ENCODE data around the gene SLC7A10. TPM values are rescaled to one million over a fixed set of nuclear protein-coding genes. Genes with fewer than 3 reads are reported as not detected.

SLC7A10 gene
- total RNA-seq, 1 donor from 2014 or later: 0.62 TPM

- intact Hi-C loops (cut with DNase I): no loop called here
Observed at GRCh38 chr19:33219261-33219815, 6.3 kb downstream of the SLC7A10 start.

DNA sequence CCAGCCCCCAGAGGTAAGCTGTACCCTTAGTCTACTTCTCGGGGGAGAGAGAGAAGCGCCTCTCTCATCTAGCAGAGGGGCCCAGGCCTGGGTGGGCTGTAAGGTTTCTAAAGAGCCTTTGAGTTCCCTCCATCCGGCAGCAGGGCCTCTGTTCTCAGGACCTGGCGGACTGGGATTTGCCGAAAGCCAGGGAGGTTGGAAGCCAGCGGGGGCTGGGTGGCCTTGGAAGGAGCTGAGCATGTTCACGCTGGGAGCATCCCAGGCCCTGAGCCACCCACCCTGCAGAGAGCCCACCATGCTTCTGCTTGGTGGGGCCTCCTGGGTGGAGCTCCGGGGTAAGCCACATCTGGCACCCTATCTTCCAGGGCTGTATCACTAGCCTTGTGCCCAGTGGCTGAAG, 7.8 kb downstream of the SLC7A10 start:
- ATAC-seq (no peak), DNase-seq (no peak)
- Histone ChIP-seq H3K27me3 (ENCODE audit: low read depth) (peaks cover 11% of the 10 kb centered on the region), H3K36me3 (no peaks in the 10 kb centered on the region), H3K4me1 (no peaks in the 10 kb centered on the region), H3K9me3 (no peaks in the 10 kb centered on the region), H3K27ac (no peak overlapping the region), H3K4me3 (no peak overlapping the region)
- TF ChIP-seq, protein P1, sequence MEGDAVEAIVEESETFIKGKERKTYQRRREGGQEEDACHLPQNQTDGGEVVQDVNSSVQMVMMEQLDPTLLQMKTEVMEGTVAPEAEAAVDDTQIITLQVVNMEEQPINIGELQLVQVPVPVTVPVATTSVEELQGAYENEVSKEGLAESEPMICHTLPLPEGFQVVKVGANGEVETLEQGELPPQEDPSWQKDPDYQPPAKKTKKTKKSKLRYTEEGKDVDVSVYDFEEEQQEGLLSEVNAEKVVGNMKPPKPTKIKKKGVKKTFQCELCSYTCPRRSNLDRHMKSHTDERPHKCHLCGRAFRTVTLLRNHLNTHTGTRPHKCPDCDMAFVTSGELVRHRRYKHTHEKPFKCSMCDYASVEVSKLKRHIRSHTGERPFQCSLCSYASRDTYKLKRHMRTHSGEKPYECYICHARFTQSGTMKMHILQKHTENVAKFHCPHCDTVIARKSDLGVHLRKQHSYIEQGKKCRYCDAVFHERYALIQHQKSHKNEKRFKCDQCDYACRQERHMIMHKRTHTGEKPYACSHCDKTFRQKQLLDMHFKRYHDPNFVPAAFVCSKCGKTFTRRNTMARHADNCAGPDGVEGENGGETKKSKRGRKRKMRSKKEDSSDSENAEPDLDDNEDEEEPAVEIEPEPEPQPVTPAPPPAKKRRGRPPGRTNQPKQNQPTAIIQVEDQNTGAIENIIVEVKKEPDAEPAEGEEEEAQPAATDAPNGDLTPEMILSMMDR (IDR thresholded peaks at IDR 0.05): no peak
- intact Hi-C loops (cut with DNase I): no loop called here

More at GRCh38 chr19:33219261-33219815, 6.3 kb downstream of the SLC7A10 start:
- peaks cover 11% of the 10 kb centered on the region for H3K27me3 ChIP-seq (ENCODE audit: low read depth)
- no peaks in the 10 kb centered on the region for H3K4me1 ChIP-seq
- no peaks in the 10 kb centered on the region for H3K36me3 ChIP-seq
- ATAC-seq (no peak), DNase-seq (no peak)
- H3K4me3 ChIP-seq: no peak overlapping the region
- H3K27ac ChIP-seq: no peak overlapping the region
- no peaks in the 10 kb centered on the region for H3K9me3 ChIP-seq
- TF ChIP-seq, protein P1 (IDR thresholded peaks at IDR 0.05): no peak

- DNase-seq: no peak
- peaks cover 4% of the 10 kb centered on the region for H3K27me3 ChIP-seq (ENCODE audit: low read depth)
- no peak for ATAC-seq
- intact Hi-C loops (cut with DNase I): no loop called here
- TF ChIP-seq, protein P1 (IDR thresholded peaks at IDR 0.05): no peak
- H3K36me3 ChIP-seq: no peaks in the 10 kb centered on the region
- H3K4me1 ChIP-seq: no peaks in the 10 kb centered on the region
- H3K9me3 ChIP-seq: no peaks in the 10 kb centered on the region
- H3K27ac ChIP-seq: no peak overlapping the region
- H3K4me3 ChIP-seq: no peak overlapping the region
Observed at GRCh38 chr19:33216198-33216830, 9.3 kb downstream of the SLC7A10 start.

GRCh38 chr19:33215438-33216197, 10.0 kb downstream of the SLC7A10 start:
- Histone ChIP-seq H3K4me3 (no peak overlapping the region), H3K4me1 (no peaks in the 10 kb centered on the region), H3K9me3 (no peaks in the 10 kb centered on the region), H3K27me3 (ENCODE audit: low read depth) (peaks cover 4% of the 10 kb centered on the region), H3K36me3 (no peaks in the 10 kb centered on the region), H3K27ac (no peak overlapping the region)
- TF ChIP-seq, protein P1 (IDR thresholded peaks at IDR 0.05): no peak
- no peak for DNase-seq
- no peak for ATAC-seq
- intact Hi-C loops (cut with DNase I): no loop called here

GRCh38 chr19:33214596-33214995, 11.1 kb downstream of the SLC7A10 start:
- DNase-seq: no peak
- intact Hi-C loops (cut with DNase I): no loop called here
- ATAC-seq: no peak
- Histone ChIP-seq H3K27me3 (ENCODE audit: low read depth) (peaks cover 4% of the 10 kb centered on the region), H3K27ac (no peak overlapping the region), H3K36me3 (no peaks in the 10 kb centered on the region), H3K9me3 (no peaks in the 10 kb centered on the region), H3K4me3 (no peak overlapping the region), H3K4me1 (no peaks in the 10 kb centered on the region)
- TF ChIP-seq, protein P1 (IDR thresholded peaks at IDR 0.05): no peak

Measured in lower lobe of right lung (tissue), 2 donors.